ENCODE data around the gene TSHB. TPM values are rescaled to one million over a fixed set of nuclear protein-coding genes. Genes with fewer than 3 reads are reported as not detected.
"Not testable (repeated sequence)": the region's sequence is repeated elsewhere in the genome, so short reads cannot be mapped to it uniquely, and the experiment has no call there.

The TSHB gene
- polyA plus RNA-seq (ENCODE audit: insufficient read length): not detected

GRCh38 chr1:115029526-115029925 is at the start of gene TSHB:
Gene TSHB (plus strand): TSS chr1:115029826. CDS start chr1:115033363, 3,537 bp downstream.
- no peak for DNase-seq

- DNase-seq: no peak
Measured at GRCh38 chr1:114982251-114982650, 47.4 kb upstream of the TSHB start.

GRCh38 chr1:114986286-114986685 is 43.3 kb upstream of the TSHB start:
- DNase-seq: no peak

- DNase-seq: no peak
Measured at GRCh38 chr1:114988095-114988494, 41.5 kb upstream of the TSHB start.

- DNase-seq: no peak
Measured at GRCh38 chr1:114997510-114998289, 31.9 kb upstream of the TSHB start.

GRCh38 chr1:115006191-115006590 is 23.4 kb upstream of the TSHB start:
- DNase-seq: no peak

- no peak for DNase-seq
Measured at GRCh38 chr1:115012006-115012405, 17.6 kb upstream of the TSHB start.

GRCh38 chr1:115012434-115012833 is 17.2 kb upstream of the TSHB start:
- DNase-seq: no peak

- no peak for DNase-seq
Measured at GRCh38 chr1:115013792-115014191, 15.8 kb upstream of the TSHB start.

- not testable (repeated sequence) for DNase-seq
Measured at GRCh38 chr1:115019549-115019948, 10.1 kb upstream of the TSHB start.

- DNase-seq: no peak
Measured at GRCh38 chr1:115021145-115021544, 8.5 kb upstream of the TSHB start.

GRCh38 chr1:115023593-115023992 is 6.0 kb upstream of the TSHB start:
- no peak for DNase-seq

- DNase-seq: no peak
Measured at GRCh38 chr1:115031595-115031994, 2.0 kb downstream of the TSHB start.

GRCh38 chr1:115035652-115036051 is 6.0 kb downstream of the TSHB start:
- no peak for DNase-seq

- DNase-seq: no peak
Measured at GRCh38 chr1:115036814-115037507, 7.3 kb downstream of the TSHB start.

GRCh38 chr1:115040501-115040900 is 10.9 kb downstream of the TSHB start:
- no peak for DNase-seq

GRCh38 chr1:115041654-115042053 is 12.0 kb downstream of the TSHB start:
- DNase-seq: no peak

- no peak for DNase-seq
Measured at GRCh38 chr1:115046751-115047150, 17.1 kb downstream of the TSHB start.

GRCh38 chr1:115051850-115052249 is 22.2 kb downstream of the TSHB start:
- no peak for DNase-seq

GRCh38 chr1:115052454-115053083 is 22.9 kb downstream of the TSHB start:
- no peak for DNase-seq

- peak; percentile 45 for DNase-seq
Measured at GRCh38 chr1:115056395-115056798, 26.8 kb downstream of the TSHB start.

- DNase-seq: no peak
Measured at GRCh38 chr1:115057661-115058254, 28.1 kb downstream of the TSHB start.

- no peak for DNase-seq
Measured at GRCh38 chr1:115059316-115059715, 29.7 kb downstream of the TSHB start.

All from hindlimb muscle (tissue), 1 donor.